WI38 (cell line): Measurements from ENCODE around the gene INVS.

ENCODE experiments used
- H3K4me3 ChIP-seq: 2 replicates; pipeline ENCODE4 v1.5.1; 2011; ENCODE audit warnings: low read depth, mild to moderate bottlenecking, control low read depth, low read length
- CTCF ChIP-seq: IDR thresholded peaks from 2 replicates; pipeline ENCODE4 v1.5.1; 2012; ENCODE audit warnings: low read depth, mild to moderate bottlenecking, control low read depth, low read length

The INVS gene

GRCh38 chr9:100204796-100205195 is 105.8 kb downstream of the INVS start:
- no peak for TF ChIP-seq CTCF
- H3K4me3 ChIP-seq: no peak overlapping the region

GRCh38 chr9:100206899-100207298 is 107.9 kb downstream of the INVS start:
- TF ChIP-seq CTCF: no peak
- no peak overlapping the region for H3K4me3 ChIP-seq

GRCh38 chr9:100208673-100209072 is 109.6 kb downstream of the INVS start:
- TF ChIP-seq CTCF: no peak

GRCh38 chr9:100211476-100211875 is 112.4 kb downstream of the INVS start:
- TF ChIP-seq CTCF: no peak
- H3K4me3 ChIP-seq: no peak overlapping the region

More at GRCh38 chr9:100208673-100209072, 109.6 kb downstream of the INVS start:
- no peak overlapping the region for H3K4me3 ChIP-seq

GRCh38 chr9:100213730-100214477 is 114.9 kb downstream of the INVS start:
- no peak for TF ChIP-seq CTCF
- H3K4me3 ChIP-seq: no peak overlapping the region

GRCh38 chr9:100216178-100216787 is 117.2 kb downstream of the INVS start:
- TF ChIP-seq CTCF: peak; percentile 58
- H3K4me3 ChIP-seq: no peak overlapping the region

- TF ChIP-seq CTCF: no peak
- no peak overlapping the region for H3K4me3 ChIP-seq
Observed at GRCh38 chr9:100217536-100217935, 118.5 kb downstream of the INVS start.
